ENCODE data around the gene ADGRF5. TPM values are rescaled to one million over a fixed set of nuclear protein-coding genes. Genes with fewer than 3 reads are reported as not detected.

Gene ADGRF5
- total and polyA plus RNA-seq, 12 donors: 27.1 to 92.1 (median 35.4) TPM

GRCh38 chr6:46914279-46914810, 7.4 kb downstream of the ADGRF5 start:
- Histone ChIP-seq H3K9me3 (no peaks in the 10 kb centered on the region), H3K27ac (peak overlapping the region in 4 of 10 donors; percentile 17 to 97 (median 34)), H3K4me1 (peaks cover 0 to 99% (median 31%) of the 10 kb centered on the region in 9 donors), H3K27me3 (no peaks in the 10 kb centered on the region), H3K4me3 (peak overlapping the region in 1 of 10 donors; percentile 23), H3K36me3 (no peaks in the 10 kb centered on the region)
- WGBS, 2 donors: 63 to 78% methylated on average over 4 of the region's 4 CpGs
- intact Hi-C loops (cut with DNase I): no loop called here
- ATAC-seq (peak in 5 of 8 donors; percentile 34 to 67 (median 60)), DNase-seq (no peak)
- TF ChIP-seq CTCF (IDR thresholded peaks at IDR 0.05): no peak

DNA sequence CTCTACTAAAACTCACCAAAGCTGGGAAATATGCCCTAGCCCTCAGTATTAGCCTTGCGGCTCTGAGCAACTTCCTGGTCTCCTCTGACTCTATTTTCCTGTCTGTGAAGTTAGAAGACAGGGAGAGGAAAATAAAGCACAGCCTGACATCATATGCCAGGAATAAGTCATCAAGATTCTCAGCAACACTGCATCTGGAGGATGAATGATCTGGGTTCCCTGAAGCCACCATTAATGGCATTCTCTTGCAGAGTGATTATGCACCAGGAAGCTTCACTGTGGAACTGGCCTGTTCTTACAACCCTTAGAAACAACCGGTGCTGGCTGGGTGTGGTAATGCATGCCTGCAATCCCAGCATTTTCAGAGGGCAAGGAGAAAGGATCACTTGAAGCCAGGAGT, 12.4 kb downstream of the ADGRF5 start:
- intact Hi-C loops (cut with DNase I): loop anchor here in 2 of 10 donors (10.0 kb wide), 2 partner anchors 55 to 75 kb away; no protein-coding TSS in a partner anchor
- H3K27ac ChIP-seq: peak overlapping the region in 8 of 10 donors; percentile 18 to 83 (median 56)

GRCh38 chr6:46906776-46907175, 15.0 kb downstream of the ADGRF5 start:
- peaks cover 3 to 98% (median 48%) of the 10 kb centered on the region in 9 donors for H3K4me1 ChIP-seq
- no peak overlapping the region for H3K4me3 ChIP-seq
- WGBS, 2 donors: 92 to 94% methylated on average over 3 of the region's 3 CpGs
- intact Hi-C loops (cut with DNase I): loop anchor here in 2 of 10 donors (10.0 kb wide), 2 partner anchors 52 to 78 kb away; no protein-coding TSS in a partner anchor
- no peaks in the 10 kb centered on the region for H3K9me3 ChIP-seq
- TF ChIP-seq CTCF (IDR thresholded peaks at IDR 0.05): no peak
- no peak for DNase-seq
- H3K27me3 ChIP-seq: no peaks in the 10 kb centered on the region
- ATAC-seq: no peak
- peaks cover 0 to 28% (median 0%) of the 10 kb centered on the region in 9 donors for H3K36me3 ChIP-seq
- peak overlapping the region in 2 of 10 donors; percentile 1 to 83 for H3K27ac ChIP-seq

More for the DNA sequence above, 12.4 kb downstream of the ADGRF5 start:
- ATAC-seq (peak; percentile 51 to 92 (median 78)), DNase-seq (no peak)
- Histone ChIP-seq H3K4me3 (no peak overlapping the region), H3K4me1 (peaks cover 0 to 98% (median 46%) of the 10 kb centered on the region in 9 donors), H3K9me3 (no peaks in the 10 kb centered on the region), H3K27me3 (no peaks in the 10 kb centered on the region), H3K36me3 (peaks cover 0 to 28% (median 0%) of the 10 kb centered on the region in 9 donors)
- WGBS, 2 donors: 38 to 43% methylated on average over 2 of the region's 2 CpGs
- TF ChIP-seq CTCF (IDR thresholded peaks at IDR 0.05): no peak

GRCh38 chr6:46904117-46904516, 17.6 kb downstream of the ADGRF5 start:
- no peaks in the 10 kb centered on the region for H3K27me3 ChIP-seq
- intact Hi-C loops (cut with DNase I): loop anchor here in 3 of 10 donors (5.0 to 10.0 kb wide), 4 partner anchors 49 to 83 kb away; no protein-coding TSS in a partner anchor
- no peaks in the 10 kb centered on the region for H3K9me3 ChIP-seq
- no peak for TF ChIP-seq CTCF (IDR thresholded peaks at IDR 0.05)
- ATAC-seq: no peak
- peak overlapping the region in 8 of 10 donors; percentile 2 to 83 (median 65) for H3K27ac ChIP-seq
- DNase-seq: no peak
- 68 to 80% methylated on average over 3 of the region's 3 CpGs for WGBS, 2 donors
- peaks cover 0 to 38% (median 0%) of the 10 kb centered on the region in 9 donors for H3K36me3 ChIP-seq
- peaks cover 3 to 98% (median 56%) of the 10 kb centered on the region in 9 donors for H3K4me1 ChIP-seq
- no peak overlapping the region for H3K4me3 ChIP-seq
